RPMI7951 (cell line): ENCODE data around the gene POLE4. TPM values are rescaled to one million over a fixed set of nuclear protein-coding genes. Genes with fewer than 3 reads are reported as not detected.

Source experiments
- DNase-seq: peaks from one replicate; pipeline ENCODE4 v3.0.0-alpha.2; 2012; ENCODE audit warnings: low read depth
- total RNA-seq: library from RNA; depleted of rRNA; stranded (reverse); fragments of >200 nt; shearing (Covaris generic); gene quantifications from 2 replicates; pipeline ENCODE4 v1.2.3, GENCODE V29; 2014; rRNA removed

The POLE4 gene, protein sequence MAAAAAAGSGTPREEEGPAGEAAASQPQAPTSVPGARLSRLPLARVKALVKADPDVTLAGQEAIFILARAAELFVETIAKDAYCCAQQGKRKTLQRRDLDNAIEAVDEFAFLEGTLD
- total RNA-seq = 85.9 and 92.8 TPM in 2 replicates

DNA sequence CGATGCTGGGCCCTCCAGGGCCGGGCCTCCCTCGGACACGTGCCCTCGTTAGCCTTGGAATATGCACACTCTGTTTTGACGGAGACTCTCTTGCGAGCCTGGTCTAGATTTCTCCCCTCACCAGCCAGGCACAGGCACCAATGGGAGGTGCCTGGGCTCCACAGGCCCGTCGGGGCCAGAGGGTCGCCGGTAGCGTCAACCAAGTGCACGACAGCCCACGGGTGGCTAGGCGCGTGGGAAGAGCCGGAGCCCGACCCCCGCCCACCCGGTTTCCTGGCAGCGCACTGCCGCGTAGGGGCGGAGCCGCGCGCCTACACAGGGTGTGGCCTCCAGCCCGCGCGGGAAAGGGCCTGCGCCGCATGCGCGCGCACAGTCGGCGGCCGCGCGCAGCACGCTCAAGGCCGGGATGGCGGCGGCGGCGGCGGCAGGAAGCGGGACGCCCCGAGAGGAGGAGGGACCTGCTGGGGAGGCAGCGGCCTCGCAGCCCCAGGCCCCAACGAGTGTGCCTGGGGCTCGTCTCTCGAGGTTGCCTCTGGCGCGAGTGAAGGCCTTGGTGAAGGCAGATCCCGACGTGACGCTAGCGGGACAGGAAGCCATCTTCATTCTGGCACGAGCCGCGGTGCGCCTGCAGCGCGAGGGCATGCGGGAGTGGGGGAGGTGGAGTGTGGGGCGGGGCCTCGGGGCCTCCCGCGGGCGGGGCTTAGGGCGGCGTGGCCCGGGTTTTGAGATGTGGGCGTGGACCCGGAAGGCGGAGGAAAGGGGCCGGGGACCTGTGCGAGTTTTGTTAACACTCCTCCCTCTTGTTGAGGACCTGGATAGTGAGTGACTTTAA lies at the start of gene POLE4:
Gene POLE4 (plus strand): TSS at position 370 of the 832 bp plus-strand sequence. CDS start 37 bp downstream, at position 407.
- peak; percentile 87 for DNase-seq

DNA sequence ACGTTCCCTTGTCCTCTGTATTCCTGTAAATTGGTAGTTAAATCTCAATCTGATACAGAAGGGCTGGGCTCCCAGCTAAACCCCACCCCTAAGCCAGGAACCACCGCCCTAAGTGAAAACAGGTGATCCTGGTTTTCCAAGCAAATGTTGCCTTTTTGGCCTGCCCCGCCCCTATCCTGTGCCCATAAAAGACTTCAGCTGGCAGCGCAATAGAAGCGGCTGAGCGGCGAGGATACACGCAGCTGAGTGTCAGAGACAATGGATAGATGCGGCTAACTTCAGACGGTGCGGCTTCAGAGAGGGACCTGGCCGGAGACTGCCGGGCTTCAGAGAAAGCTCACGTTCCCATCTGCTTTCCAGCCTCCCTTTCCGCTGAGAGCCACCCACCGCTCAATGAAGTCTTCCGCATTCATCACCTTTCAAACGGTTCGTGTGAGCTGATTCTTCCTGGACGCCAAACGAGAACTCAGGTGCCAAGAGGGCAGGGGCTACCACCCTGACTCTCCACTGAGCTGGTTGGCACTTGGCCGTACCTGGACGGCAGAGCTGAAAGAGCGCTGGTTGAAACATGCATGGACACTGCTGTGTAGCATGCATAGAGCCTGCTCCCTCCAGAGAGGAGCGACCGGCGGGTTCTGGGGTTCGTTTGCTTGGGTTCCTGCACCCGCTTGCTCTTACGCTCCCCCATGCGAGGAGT lies 49.5 kb upstream of the POLE4 start:
- no peak for DNase-seq

DNA sequence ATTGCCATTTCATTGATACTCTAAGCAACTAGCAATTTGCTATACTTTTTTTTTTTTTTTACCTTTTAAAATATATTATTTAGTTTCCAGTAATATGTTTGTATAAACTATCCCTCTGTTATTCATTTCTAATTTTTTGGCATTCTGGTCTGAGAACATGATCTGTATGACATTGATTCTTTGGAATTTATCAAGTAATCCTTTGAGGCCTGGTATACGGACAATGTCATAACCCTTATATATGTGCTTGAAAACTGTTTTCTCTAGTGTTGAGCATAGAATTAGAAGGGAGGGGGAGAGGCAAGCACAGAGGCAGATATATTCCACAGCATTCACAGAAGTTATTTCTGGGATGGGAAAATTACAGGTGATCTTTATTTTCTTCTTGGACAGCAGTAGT lies 48.2 kb upstream of the POLE4 start:
- no peak for DNase-seq

DNA sequence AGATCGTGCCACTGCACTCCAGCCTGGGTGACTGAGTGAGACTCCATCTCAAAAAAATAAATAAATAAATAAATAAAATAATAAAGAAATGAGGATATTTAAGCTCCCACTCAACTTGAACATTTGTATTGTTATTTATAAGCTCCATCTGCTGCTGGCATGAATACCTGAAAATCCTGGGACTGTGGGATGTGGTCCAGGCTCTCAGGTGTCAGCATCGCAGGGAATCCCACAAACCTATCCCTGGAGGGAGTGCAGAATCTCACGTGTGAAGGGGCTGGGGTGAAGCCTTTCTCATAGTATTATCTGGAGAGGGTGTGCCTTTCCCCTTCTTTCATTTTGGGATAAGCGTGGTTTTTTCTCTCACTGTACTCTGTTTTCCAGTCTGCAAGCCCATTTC lies 47.4 kb upstream of the POLE4 start:
- DNase-seq = no peak

DNA sequence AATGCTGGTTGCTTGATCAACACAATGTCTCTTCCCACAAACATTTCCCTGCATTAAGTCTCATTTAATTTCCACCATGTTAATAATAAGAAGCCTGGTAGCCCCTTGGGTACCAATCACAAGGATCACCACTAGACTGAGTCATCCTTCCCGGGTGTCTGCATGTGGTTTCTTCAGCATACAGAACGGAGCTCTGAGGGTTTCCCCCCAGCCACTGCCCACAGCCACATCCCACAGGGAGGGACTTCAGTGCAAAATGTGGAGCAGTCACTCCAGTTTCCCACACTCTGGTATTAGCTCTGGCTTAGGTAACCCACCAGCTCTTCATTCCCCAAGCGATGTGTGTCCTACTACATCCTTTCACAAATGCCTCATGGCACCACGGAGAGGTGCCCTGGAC lies 42.7 kb upstream of the POLE4 start:
- DNase-seq = peak; percentile 90

DNA sequence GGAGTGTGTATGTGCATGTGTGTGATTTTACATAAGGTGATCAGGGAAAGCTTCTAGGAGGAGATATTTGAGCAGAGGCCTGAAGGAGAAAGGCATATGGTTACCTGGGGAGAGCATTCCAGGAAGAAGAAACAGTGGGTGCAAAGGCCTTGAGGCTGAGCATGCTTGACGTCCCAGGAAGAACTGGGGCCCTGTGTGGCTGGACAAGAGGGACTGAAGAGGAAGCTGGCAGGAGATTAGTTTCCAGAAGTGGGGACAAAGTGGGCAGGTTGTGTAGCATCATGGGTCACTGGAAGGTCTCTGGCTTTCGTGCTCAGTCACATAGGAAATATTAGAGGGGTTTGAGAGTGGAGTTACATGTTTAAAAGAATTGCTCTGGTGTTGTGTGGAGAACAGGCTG lies 42.0 kb upstream of the POLE4 start:
- DNase-seq = no peak

DNA sequence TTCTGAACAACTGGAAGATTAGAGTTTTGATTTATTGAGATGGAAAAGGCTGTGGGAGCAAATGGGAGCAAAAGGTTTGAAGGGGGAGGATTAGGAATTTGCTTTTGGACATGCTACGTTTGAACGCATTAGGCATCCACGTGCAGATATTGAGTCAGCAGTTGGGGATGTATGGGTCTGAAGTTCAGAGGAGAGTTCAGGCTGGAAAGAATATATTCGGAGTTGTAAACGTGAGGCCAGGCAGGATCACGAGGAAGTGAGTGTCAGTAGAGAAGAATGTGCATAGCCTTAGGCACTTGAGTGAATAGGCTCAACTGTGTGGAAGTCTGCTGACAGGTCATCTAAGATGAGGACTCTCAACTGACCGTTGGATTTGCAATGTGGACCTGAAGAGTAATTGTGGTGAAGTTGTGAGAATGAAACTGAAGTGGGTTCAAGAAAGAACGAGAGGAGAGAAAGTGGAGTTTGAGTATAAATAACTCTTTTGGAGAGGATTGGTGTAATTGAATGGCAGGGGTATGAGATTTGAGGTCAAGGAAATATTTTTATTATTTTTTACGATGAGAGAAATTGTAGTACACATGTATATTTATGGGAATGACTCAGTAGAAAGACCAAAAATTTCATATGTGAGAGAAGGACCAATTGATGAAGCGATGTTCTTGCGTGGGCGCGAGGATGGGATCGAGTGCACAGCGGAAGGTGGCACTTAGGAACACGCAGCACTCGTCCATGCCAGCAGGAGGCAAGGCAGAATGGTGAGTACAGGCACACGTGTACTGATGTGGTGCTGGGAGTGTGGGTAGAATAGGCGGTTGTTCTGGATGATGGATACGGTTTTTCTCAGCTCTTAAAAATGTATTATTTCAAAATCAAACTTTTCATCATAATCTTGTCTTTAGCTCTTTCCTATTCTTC lies 40.5 kb upstream of the POLE4 start:
- peak; percentile 98 for DNase-seq

DNA sequence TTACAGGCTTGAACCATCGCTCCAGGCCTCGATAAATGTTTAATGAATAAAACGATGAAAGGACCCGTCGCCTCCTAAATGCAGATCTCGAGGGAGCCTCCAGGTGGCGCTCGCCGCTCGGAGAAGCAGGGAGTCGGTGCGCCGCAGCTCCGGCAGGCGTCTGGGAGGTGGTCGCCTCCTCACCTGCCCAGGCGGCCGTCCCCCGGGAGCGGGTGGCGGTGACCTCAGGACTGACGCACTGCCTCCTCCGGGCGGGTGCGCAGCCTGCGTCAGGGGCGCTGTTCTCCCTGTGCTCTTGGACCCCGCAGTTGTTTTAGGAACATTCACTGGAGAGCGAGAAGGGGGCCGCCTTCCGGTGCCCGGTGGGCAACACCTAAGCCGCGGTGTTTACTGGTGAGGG lies 38.6 kb upstream of the POLE4 start:
- no peak for DNase-seq

DNA sequence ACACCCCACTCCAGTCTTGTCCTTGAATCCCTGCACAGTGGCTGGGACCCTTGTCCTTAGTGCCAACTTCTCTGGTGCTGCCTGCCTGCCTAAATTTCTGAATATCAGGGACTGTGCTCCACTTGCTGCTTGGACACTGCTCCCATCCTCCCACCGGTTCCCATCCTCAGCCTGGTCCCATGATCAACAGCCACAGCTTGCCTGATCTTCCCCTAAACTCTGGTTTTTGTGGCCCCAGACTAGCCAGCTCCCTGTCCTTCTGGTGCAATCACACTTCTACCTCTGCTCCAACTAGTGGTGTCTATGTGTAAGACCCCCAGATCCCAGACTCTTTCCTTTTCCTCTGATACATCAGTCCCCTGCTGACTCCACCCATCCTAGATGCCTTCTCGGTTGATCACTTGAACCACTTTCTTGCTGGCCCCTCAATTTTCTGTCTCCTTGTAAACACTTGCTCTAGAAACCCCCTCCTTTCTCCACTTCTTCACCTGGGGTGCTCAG lies 37.2 kb upstream of the POLE4 start:
- no peak for DNase-seq

DNA sequence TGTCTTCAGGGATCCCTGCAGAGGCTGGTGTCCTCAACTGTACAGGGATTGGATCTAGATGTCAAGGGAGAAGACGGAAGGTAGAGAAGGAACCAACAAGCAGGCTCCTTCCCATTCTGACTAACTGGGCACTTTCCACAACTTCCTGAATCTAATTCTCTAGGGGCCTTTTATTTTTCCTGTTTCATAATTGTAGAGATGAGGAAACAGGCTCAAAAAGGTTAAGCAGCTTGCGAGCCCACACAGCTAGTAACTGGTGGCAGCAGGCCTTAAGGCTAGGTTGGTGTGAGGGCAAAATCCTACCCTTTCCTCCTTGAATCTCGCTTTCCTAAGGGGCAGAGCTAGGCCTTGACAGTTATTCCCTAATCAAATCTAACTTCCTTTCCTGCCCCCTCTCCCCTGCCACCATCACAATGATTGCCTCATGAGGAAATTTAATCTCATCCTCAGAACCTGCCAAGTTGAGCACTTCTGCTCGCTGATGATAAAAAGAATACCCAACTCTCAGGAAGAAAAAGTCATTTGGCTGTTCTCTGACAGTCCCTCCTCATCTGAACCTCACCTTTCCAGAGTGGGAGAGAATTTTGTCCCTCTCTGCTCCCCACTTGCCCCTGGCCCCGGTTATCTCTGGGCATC lies 35.7 kb upstream of the POLE4 start:
- DNase-seq = no peak

DNA sequence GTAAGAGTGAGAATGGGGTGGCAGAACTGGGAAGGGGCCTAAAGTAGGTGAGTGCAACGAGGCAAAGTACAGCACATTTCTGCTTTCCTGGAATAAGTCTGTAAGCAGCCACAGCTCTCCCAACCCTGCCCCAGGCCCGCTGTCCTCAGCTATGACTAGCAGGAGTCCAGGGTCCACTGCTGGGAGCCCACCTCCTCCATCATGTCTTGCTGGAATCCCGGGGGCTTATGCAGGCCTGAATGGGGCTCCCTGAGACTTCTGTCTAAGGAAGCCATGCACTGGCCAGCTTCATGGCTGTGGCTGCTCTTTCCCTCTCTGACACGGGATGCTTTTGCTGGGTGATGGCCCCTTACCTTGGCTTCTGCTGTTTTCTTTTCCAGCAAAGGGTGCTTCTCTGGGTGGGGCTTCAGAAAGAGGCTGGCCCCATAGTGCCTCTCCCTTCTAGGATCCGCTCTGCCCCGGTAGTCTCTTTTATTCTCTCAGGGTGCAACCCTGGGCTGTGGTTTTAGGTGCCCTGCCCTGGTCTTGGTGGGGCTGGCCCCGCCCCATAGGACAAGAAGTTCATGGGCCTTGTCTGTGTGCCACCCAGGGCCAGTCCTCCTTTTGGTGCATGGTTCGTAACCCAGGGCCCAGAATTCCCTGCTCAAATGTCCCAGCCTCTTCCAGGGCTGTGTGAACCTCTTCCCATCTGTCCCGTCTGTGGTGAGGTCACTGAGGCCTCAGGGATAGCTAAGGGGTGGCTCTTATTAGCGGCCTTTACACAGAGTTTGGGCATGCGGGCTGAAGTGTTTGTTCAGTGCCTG lies 33.8 kb upstream of the POLE4 start:
- DNase-seq = no peak

DNA sequence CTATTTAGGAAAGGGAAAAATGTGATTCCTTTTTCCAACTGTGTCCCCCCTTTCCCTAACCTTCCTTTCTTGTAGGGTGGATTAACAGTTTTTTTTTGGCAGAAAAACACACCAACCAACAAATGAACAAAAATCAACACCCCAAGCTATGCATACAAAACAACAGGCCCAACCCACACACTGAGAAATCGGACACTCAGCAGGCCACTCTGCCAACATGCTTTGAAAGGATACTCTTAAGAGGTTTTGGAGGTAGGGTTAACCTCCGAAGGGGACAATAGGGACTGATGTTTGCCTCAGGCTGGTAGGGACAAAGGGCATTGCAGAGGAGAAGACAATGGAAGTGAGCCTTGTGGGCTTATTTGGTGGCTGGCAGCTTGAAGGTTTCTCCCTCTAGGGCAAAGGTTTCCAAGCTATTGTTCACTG lies 33.1 kb upstream of the POLE4 start:
- DNase-seq = no peak

DNA sequence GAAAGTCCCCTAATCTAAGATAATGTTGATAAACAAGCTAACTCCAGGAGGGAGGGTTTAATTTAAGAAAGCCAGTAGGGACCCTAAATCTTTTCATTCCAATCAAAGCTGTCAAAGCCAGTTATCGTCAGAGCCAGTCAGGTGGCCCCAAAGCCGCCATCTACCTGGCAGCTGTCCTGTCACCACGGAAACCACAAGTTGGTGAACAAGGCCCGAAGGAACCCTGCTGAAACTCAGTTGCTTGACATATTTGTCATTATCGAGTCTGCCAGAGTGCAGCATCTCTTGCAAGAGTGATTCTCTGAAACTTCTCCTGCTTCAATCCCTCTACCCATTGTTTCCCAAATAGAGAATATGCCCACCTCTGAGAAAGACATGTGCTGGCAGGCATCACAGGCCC lies 30.8 kb upstream of the POLE4 start:
- no peak for DNase-seq

DNA sequence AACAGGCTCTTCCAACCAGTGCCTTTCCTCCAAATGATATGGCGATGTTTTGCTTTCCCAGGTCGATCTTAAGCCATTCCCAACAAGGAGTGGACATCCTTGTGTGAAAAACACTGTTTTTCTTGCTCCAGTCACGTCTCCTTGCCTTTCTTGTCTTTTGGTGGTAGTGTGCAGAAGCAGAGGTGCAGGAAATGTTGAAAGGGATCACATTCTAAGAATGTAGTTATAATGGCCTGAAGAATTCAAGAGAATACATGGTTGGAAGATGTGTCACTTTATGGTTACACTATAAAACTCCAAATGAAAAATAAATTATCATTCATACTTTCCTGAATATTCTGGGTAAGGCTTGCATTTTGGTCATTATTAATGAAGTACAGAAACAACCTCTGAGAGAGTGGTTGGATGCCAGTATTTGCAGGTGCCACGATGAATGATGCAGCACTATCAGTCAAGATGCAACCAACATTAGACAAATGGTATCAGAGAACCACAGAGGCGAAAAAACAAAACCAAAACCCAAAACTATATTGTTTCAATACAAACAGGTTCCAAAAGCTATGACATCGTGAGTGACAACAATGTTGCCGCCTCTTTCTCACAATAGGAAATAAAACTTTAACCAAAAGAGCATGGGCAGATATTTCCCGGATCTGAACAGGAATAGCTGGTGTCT lies 27.5 kb upstream of the POLE4 start:
- DNase-seq = no peak

DNA sequence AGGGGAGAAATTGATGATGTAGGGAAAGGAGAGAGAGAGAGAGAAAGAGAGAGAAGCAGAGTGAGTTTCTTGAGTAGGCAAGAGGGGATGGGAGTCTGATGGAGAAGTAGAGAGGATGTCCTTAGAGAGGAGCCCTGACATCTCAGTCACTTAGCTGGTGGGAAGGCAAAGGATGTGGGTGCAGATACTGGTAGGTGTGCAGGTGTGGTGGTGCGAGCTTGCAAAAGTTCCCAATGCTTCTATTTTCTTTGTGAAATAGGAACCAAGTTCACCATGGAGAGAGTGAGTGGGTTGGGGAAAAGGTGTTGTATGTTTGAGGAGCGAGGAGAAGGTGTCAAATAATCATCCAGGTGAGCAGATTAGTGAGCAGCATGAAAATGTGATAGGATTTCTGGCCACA lies 26.5 kb upstream of the POLE4 start:
- DNase-seq = no peak

DNA sequence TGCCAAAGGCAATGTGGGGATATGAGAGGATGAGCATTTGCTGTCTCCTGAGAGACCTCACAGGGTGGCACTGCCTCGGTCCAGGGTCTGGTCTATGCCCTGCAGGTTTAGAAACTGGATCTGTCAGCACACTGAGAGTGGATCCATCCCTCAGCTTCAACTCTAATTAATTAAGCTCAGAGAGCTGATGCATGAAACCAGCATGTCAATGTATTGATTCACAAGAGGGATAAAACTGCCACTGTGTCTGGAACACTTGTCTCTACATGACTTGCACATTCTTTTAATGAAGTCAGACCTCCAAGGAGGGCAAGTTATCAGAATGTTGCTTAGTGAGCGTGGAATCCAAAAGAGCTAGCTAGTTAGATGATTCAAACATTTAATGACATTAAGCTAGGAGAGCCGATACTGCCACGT lies 22.5 kb upstream of the POLE4 start:
- DNase-seq = peak; percentile 25

DNA sequence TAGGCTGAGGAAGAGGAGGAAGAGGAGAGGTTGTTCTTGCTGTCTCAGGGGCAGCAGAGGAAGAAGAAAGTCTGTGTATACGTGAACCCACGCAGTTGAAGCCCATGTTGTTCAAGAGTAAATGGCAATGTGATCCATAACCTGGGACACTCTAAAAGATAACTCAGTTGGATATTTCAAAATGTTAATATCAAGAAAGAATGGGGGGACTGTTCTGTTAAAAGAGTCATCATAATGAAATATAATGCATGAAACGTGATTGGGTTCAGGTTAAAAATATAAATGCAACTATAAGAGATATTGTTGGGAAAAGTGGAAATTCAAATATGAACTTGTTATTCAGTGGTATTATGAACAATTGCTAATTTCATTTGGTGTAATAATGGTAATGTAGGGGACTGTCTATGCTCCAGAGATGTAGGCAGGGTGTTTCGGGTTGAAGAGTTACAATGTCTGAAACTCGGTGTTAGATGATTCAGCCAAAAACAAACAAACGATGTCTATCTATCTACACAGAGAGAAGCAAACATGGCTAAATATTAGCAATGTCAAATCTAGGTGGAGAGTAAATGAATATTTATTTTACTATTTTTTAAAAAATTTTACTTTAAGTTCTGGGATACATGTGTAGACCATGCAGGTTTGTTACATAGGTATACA lies 21.1 kb upstream of the POLE4 start:
- DNase-seq = no peak

DNA sequence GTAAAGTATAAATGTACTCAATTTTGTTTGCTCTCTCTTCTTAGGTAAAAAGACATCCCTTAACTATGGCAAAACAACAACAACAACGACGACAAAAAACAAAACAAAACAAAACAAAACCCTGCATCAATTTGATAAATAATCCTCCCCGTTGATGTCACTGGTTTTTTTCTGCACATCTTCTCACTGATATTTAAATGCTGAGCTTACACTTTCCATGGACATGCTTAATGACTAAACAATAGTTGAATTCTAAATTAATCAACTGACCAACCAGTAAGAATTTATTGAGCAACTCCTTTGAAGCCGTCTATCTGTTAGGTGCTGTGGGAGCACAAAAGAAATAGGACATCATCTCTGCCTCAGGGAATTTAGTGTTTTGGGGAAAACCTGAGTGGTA lies 20.2 kb upstream of the POLE4 start:
- no peak for DNase-seq
